ENCODE results near the gene FEZF1.

Gene FEZF1

DNA sequence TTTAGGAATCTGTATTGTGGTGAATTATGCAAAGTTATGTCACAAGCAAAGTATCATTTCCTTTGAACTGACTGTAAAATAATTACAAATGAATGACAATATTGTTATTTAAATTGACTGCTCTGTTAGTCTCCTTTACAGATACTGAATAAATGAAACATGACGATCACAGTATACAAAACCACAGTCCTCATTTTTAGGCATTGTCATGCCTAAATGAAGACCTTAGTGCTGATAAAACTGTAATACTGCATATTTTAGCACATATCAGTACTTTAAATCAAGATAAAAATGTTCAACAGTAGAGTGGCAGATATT lies 39.7 kb upstream of the FEZF1 start:
- Histone ChIP-seq H3K4me3 (replicated peaks; ENCODE audit: insufficient read depth, low read length) (no peak overlapping the region), H3K27ac (replicated peaks) (no peak overlapping the region), H3K27me3 (ENCODE audit: insufficient read depth, poor library complexity, severe bottlenecking) (no peaks in the 10 kb centered on the region)
- no peak for DNase-seq (ENCODE audit: low read depth in 1 of 2, low spot score in 1 of 2)
- TF ChIP-seq GABPA (IDR thresholded peaks at IDR 0.05; ENCODE audit: low read depth) (no peak), SPI1 (IDR thresholded peaks at IDR 0.05; ENCODE audit: borderline replicate concordance, low read depth) (no peak), POLR2AphosphoS5 (IDR thresholded peaks at IDR 0.05; ENCODE audit: low read depth) (no peak)
- TF ChIP-seq, protein P1, sequence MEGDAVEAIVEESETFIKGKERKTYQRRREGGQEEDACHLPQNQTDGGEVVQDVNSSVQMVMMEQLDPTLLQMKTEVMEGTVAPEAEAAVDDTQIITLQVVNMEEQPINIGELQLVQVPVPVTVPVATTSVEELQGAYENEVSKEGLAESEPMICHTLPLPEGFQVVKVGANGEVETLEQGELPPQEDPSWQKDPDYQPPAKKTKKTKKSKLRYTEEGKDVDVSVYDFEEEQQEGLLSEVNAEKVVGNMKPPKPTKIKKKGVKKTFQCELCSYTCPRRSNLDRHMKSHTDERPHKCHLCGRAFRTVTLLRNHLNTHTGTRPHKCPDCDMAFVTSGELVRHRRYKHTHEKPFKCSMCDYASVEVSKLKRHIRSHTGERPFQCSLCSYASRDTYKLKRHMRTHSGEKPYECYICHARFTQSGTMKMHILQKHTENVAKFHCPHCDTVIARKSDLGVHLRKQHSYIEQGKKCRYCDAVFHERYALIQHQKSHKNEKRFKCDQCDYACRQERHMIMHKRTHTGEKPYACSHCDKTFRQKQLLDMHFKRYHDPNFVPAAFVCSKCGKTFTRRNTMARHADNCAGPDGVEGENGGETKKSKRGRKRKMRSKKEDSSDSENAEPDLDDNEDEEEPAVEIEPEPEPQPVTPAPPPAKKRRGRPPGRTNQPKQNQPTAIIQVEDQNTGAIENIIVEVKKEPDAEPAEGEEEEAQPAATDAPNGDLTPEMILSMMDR (IDR thresholded peaks at IDR 0.05; ENCODE audit: insufficient read depth, low read length): no peak
- TF ChIP-seq, protein P2, sequence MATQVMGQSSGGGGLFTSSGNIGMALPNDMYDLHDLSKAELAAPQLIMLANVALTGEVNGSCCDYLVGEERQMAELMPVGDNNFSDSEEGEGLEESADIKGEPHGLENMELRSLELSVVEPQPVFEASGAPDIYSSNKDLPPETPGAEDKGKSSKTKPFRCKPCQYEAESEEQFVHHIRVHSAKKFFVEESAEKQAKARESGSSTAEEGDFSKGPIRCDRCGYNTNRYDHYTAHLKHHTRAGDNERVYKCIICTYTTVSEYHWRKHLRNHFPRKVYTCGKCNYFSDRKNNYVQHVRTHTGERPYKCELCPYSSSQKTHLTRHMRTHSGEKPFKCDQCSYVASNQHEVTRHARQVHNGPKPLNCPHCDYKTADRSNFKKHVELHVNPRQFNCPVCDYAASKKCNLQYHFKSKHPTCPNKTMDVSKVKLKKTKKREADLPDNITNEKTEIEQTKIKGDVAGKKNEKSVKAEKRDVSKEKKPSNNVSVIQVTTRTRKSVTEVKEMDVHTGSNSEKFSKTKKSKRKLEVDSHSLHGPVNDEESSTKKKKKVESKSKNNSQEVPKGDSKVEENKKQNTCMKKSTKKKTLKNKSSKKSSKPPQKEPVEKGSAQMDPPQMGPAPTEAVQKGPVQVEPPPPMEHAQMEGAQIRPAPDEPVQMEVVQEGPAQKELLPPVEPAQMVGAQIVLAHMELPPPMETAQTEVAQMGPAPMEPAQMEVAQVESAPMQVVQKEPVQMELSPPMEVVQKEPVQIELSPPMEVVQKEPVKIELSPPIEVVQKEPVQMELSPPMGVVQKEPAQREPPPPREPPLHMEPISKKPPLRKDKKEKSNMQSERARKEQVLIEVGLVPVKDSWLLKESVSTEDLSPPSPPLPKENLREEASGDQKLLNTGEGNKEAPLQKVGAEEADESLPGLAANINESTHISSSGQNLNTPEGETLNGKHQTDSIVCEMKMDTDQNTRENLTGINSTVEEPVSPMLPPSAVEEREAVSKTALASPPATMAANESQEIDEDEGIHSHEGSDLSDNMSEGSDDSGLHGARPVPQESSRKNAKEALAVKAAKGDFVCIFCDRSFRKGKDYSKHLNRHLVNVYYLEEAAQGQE (IDR thresholded peaks at IDR 0.05; ENCODE audit: insufficient replicate concordance, low read depth): no peak

DNA sequence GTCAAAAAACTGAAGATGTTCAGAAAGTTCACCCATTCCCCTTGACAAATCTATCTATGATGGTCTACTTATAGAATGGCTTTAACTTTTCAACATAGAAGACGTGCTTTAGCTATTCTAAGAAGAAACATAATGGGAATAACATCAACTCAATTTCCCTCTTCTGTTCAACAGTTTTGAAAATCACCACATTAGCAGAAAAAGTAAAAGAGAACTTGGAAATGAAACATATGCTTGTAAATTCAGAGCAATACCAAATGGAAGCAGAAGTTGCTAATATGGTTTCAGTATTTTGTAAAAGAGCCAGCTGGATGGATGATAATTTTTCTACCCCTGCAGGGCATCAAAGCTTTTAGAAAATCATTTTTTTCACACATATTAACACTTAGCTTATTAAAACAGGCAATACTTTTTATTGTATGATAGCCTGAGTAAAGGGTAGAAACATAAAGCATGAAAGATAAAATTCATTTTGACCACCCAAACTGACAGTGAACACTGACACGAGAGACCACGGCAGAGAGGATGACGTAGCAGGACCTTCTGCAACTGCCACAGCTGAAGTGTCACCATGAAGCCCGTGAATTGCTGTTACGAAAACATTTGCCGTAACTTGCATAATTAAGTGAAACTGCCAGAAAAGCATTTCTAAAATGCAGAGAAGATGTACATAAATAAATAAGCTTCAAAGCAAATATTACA lies 39.2 kb upstream of the FEZF1 start:
- H3K27ac ChIP-seq (replicated peaks): no peak overlapping the region
- no peak overlapping the region for H3K4me3 ChIP-seq (replicated peaks; ENCODE audit: insufficient read depth, low read length)

DNA sequence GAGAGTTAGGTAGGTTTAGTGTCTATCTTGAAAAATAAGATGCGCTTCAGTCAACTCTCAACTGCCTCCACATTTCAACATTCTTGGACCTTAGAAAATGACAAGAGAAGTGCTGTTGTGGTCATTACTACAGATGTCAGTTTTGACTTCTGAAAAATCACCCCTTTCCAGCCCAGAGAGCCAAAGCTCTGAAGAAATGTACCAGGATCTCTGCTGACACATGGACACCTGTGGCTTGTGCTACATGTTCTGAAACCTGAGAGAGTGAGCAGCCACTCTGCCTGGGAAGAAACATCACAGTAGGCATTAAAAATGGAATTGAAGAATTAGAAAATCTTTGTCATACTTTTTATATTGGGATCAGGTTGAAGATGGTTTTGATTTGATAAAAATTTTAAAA lies 35.9 kb upstream of the FEZF1 start:
- Histone ChIP-seq H3K27ac (replicated peaks) (no peak overlapping the region), H3K4me3 (replicated peaks; ENCODE audit: insufficient read depth, low read length) (no peak overlapping the region), H3K27me3 (ENCODE audit: insufficient read depth, poor library complexity, severe bottlenecking) (no peaks in the 10 kb centered on the region)
- no peak for DNase-seq (ENCODE audit: low read depth in 1 of 2, low spot score in 1 of 2)
- TF ChIP-seq POLR2AphosphoS5 (IDR thresholded peaks at IDR 0.05; ENCODE audit: low read depth) (no peak), GABPA (IDR thresholded peaks at IDR 0.05; ENCODE audit: low read depth) (no peak), SPI1 (IDR thresholded peaks at IDR 0.05; ENCODE audit: borderline replicate concordance, low read depth) (no peak)

More for the DNA sequence above, 39.2 kb upstream of the FEZF1 start:
- no peak for DNase-seq (ENCODE audit: low read depth in 1 of 2, low spot score in 1 of 2)
- TF ChIP-seq GABPA (IDR thresholded peaks at IDR 0.05; ENCODE audit: low read depth) (no peak), POLR2AphosphoS5 (IDR thresholded peaks at IDR 0.05; ENCODE audit: low read depth) (no peak), SPI1 (IDR thresholded peaks at IDR 0.05; ENCODE audit: borderline replicate concordance, low read depth) (no peak)
- TF ChIP-seq, protein P2 (IDR thresholded peaks at IDR 0.05; ENCODE audit: insufficient replicate concordance, low read depth): no peak
- TF ChIP-seq, protein P1 (IDR thresholded peaks at IDR 0.05; ENCODE audit: insufficient read depth, low read length): no peak
- no peaks in the 10 kb centered on the region for H3K27me3 ChIP-seq (ENCODE audit: insufficient read depth, poor library complexity, severe bottlenecking)

DNA sequence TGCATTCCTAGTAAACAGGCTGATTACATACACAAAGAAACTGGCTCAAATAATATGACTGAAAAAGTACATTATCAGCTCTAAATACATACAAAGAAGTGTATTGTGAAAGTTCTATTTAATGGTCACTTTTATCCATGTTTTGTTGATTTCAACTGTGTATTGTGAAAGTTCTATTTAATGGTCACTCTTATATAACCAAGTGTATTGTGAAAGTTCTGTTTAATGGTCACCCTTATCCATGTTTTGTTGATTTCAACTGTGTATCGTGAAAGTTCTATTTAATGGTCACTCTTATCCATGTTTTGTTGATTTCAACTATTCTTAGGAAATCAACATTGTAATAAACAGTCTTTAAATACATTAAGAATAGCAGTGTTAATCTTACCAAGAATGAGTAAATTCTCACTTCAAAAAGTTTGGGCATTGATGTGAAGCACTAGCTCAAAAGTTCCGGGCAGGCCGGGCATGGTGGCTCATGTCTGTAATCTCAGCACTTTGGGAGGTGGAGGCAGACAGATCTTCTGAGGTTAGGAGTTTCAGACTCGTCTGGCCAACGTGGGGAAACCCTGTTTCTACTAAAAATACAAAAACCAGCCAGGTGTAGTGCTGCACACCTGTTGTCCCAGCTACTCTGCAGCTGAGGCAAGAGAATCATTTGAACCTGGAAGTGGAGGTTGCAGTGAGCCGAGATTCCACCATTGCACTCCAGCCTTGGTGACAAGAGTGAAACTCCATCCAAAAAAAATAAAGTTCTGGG lies 34.8 kb upstream of the FEZF1 start:
- no peak for DNase-seq (ENCODE audit: low read depth in 1 of 2, low spot score in 1 of 2)
- Histone ChIP-seq H3K27me3 (ENCODE audit: insufficient read depth, poor library complexity, severe bottlenecking) (no peaks in the 10 kb centered on the region), H3K27ac (replicated peaks) (no peak overlapping the region), H3K4me3 (replicated peaks; ENCODE audit: insufficient read depth, low read length) (no peak overlapping the region)
- no peak for TF ChIP-seq SPI1 (IDR thresholded peaks at IDR 0.05; ENCODE audit: borderline replicate concordance, low read depth)
- no peak for TF ChIP-seq GABPA (IDR thresholded peaks at IDR 0.05; ENCODE audit: low read depth)
- TF ChIP-seq POLR2AphosphoS5 (IDR thresholded peaks at IDR 0.05; ENCODE audit: low read depth): no peak
- TF ChIP-seq, protein P2 (IDR thresholded peaks at IDR 0.05; ENCODE audit: insufficient replicate concordance, low read depth): no peak
- TF ChIP-seq, protein P1 (IDR thresholded peaks at IDR 0.05; ENCODE audit: insufficient read depth, low read length): no peak
